ENCODE measurements around the gene MORN5.

Gene MORN5

GRCh38 chr9:122197426-122197825, 37.7 kb downstream of the MORN5 start:
- DNase-seq (ENCODE audit: low read depth), result no peak
- no peak for TF ChIP-seq CTCF (IDR thresholded peaks at IDR 0.05; ENCODE audit: insufficient read depth, low read depth, low read length, missing control alignments)

GRCh38 chr9:122197882-122198281, 38.2 kb downstream of the MORN5 start:
- DNase-seq (ENCODE audit: low read depth), result no peak
- no peak overlapping the region for H3K4me3 ChIP-seq (ENCODE audit: low read length)
- TF ChIP-seq CTCF (IDR thresholded peaks at IDR 0.05; ENCODE audit: insufficient read depth, low read depth, low read length, missing control alignments), result no peak

More at GRCh38 chr9:122197426-122197825, 37.7 kb downstream of the MORN5 start:
- no peak overlapping the region for H3K4me3 ChIP-seq (ENCODE audit: low read length)

- no peak for DNase-seq (ENCODE audit: low read depth)
- no peak overlapping the region for H3K4me3 ChIP-seq (ENCODE audit: low read length)
- no peak for TF ChIP-seq CTCF (IDR thresholded peaks at IDR 0.05; ENCODE audit: insufficient read depth, low read depth, low read length, missing control alignments)
Observed at GRCh38 chr9:122200960-122201595, 41.4 kb downstream of the MORN5 start.

- H3K4me3 ChIP-seq (ENCODE audit: low read length), result no peak overlapping the region
- no peak for TF ChIP-seq CTCF (IDR thresholded peaks at IDR 0.05; ENCODE audit: insufficient read depth, low read depth, low read length, missing control alignments)
- DNase-seq (ENCODE audit: low read depth), result no peak
Observed at GRCh38 chr9:122201641-122202040, 41.9 kb downstream of the MORN5 start.

GRCh38 chr9:122202111-122202510, 42.4 kb downstream of the MORN5 start:
- no peak for DNase-seq (ENCODE audit: low read depth)
- no peak overlapping the region for H3K4me3 ChIP-seq (ENCODE audit: low read length)
- no peak for TF ChIP-seq CTCF (IDR thresholded peaks at IDR 0.05; ENCODE audit: insufficient read depth, low read depth, low read length, missing control alignments)

- DNase-seq (ENCODE audit: low read depth), result no peak
- no peak overlapping the region for H3K4me3 ChIP-seq (ENCODE audit: low read length)
- TF ChIP-seq CTCF (IDR thresholded peaks at IDR 0.05; ENCODE audit: insufficient read depth, low read depth, low read length, missing control alignments), result no peak
Observed at GRCh38 chr9:122204055-122204454, 44.3 kb downstream of the MORN5 start.

- H3K4me3 ChIP-seq (ENCODE audit: low read length), result no peak overlapping the region
- no peak for DNase-seq (ENCODE audit: low read depth)
- no peak for TF ChIP-seq CTCF (IDR thresholded peaks at IDR 0.05; ENCODE audit: insufficient read depth, low read depth, low read length, missing control alignments)
Observed at GRCh38 chr9:122204491-122204890, 44.8 kb downstream of the MORN5 start.
